HepG2 (cell line): ENCODE results near the gene ZNF620. TPM values are rescaled to one million over a fixed set of nuclear protein-coding genes. Genes with fewer than 3 reads are reported as not detected.

Experiments
- FOSL2 ChIP-seq: sonication (generic); formaldehyde crosslinking; IDR thresholded peaks from 2 replicates; pipeline ENCODE4 v1.4.0; 2020; ENCODE audit warnings: missing genetic modification reagents
- FOXK2 ChIP-seq: fragments of 450-650 bp; IDR thresholded peaks from 2 replicates; pipeline ENCODE4 v1.6.1; 2016
- GFI1 ChIP-seq: sonication (generic); formaldehyde crosslinking; IDR thresholded peaks from 2 replicates; pipeline ENCODE4 v1.5.0; 2020; ENCODE audit warnings: missing genetic modification reagents, mild to moderate bottlenecking, borderline replicate concordance
- HDAC2 ChIP-seq: sonication (generic); formaldehyde crosslinking; IDR thresholded peaks from 2 replicates; pipeline ENCODE4 v1.4.0; 2020; ENCODE audit warnings: missing genetic modification reagents
- HNRNPK ChIP-seq: fragments of 200-400 bp; formaldehyde crosslinking; IDR thresholded peaks from 2 replicates; pipeline ENCODE4 v1.6.1; 2018; ENCODE audit warnings: low read length, low read depth, moderate library complexity, mild to moderate bottlenecking; ENCODE audit not compliant: poor library complexity, severe bottlenecking
- JARID2 ChIP-seq: sonication (generic); formaldehyde crosslinking; IDR thresholded peaks from 2 replicates; pipeline ENCODE4 v1.8.1; 2023; ENCODE audit warnings: missing genetic modification reagents, inconsistent platforms; ENCODE audit not compliant: insufficient replicate concordance
- KLF16 ChIP-seq, 2 experiments: sonication (generic) in 1 of 2; formaldehyde crosslinking in 1 of 2; IDR thresholded peaks; 2 replicates each; pipeline versions ENCODE4 v1.6.1 to v1.8.0; 2016 to 2023; ENCODE audit warnings: missing genetic modification reagents in 2 of 2, missing compliant biosample characterization in 1 of 2
- MATR3 ChIP-seq: sonication (generic); formaldehyde crosslinking; IDR thresholded peaks from 2 replicates; pipeline ENCODE4 v1.4.0; 2020; ENCODE audit warnings: missing genetic modification reagents
- RARA ChIP-seq: IDR thresholded peaks from 2 replicates; pipeline ENCODE4 v1.6.1; 2016; ENCODE audit warnings: missing genetic modification reagents, missing compliant biosample characterization
- SAP130 ChIP-seq: IDR thresholded peaks from 2 replicates; pipeline ENCODE4 v1.6.1; 2016; ENCODE audit warnings: low read depth
- SIN3A ChIP-seq: IDR thresholded peaks from 2 replicates; pipeline ENCODE4 v1.6.1; 2011; ENCODE audit warnings: low read depth, mild to moderate bottlenecking, control low read depth, low read length, borderline replicate concordance
- SMARCE1 ChIP-seq: fragments of 450-650 bp; IDR thresholded peaks from 2 replicates; pipeline ENCODE4 v1.6.1; 2017; ENCODE audit warnings: borderline replicate concordance
- SP140L ChIP-seq: sonication (generic); formaldehyde crosslinking; IDR thresholded peaks from 2 replicates; pipeline ENCODE4 v1.4.0; 2020; ENCODE audit warnings: missing genetic modification reagents, borderline replicate concordance
- SPEN ChIP-seq: sonication (generic); formaldehyde crosslinking; IDR thresholded peaks from 2 replicates; pipeline ENCODE4 v1.5.1; 2020; ENCODE audit warnings: low read depth, mild to moderate bottlenecking, missing genetic modification reagents
- ZBTB20 ChIP-seq: sonication (generic); formaldehyde crosslinking; IDR thresholded peaks from 2 replicates; pipeline ENCODE4 v1.8.1; 2023; ENCODE audit warnings: missing genetic modification reagents, low read depth, mild to moderate bottlenecking, borderline replicate concordance
- ZNF34 ChIP-seq: sonication (generic); formaldehyde crosslinking; IDR thresholded peaks from 2 replicates; pipeline ENCODE4 v1.4.0; 2020; ENCODE audit warnings: mild to moderate bottlenecking, missing genetic modification reagents, borderline replicate concordance
- ZNF484 ChIP-seq: sonication (generic); formaldehyde crosslinking; IDR thresholded peaks from 2 replicates; pipeline ENCODE4 v1.5.1; 2020; ENCODE audit warnings: mild to moderate bottlenecking, low read depth, missing genetic modification reagents, borderline replicate concordance
- polyA plus RNA-seq, 8 experiments: library from polyadenylated mRNA; depleted of rRNA in 3 of 8; stranded (reverse) in 7 of 8; unstranded in 1 of 8; fragments of >200 nt; fragmentation: Illumina TruSeq in 4 of 8; extraction: Trizol in 4 of 8; gene quantifications; 2 replicates each; pipeline versions ENCODE4 v1.2.1 to v1.2.3, GENCODE V29; 2011 to 2016; ENCODE audit warnings: low read depth in 4 of 8, missing spikeins in 1 of 8, mixed read lengths in 1 of 8; ENCODE audit not compliant: insufficient read depth in 1 of 8
- total RNA-seq, 5 experiments: library from RNA; depleted of rRNA; stranded (reverse); fragments of >200 nt; fragmentation: Illumina TruSeq; extraction: Trizol; gene quantifications; 2 replicates each; pipeline ENCODE4 v1.2.3, GENCODE V29; 2016; ENCODE audit warnings: low read depth in 1 of 5
- TF ChIP-seq, protein P1 (sequence below): IDR thresholded peaks from 2 replicates; pipeline ENCODE4 v1.4.0; 2020; ENCODE audit warnings: mild to moderate bottlenecking, missing genetic modification reagents
- TF ChIP-seq, protein P2 (sequence below): sonication (generic); formaldehyde crosslinking; IDR thresholded peaks from 2 replicates; pipeline ENCODE4 v1.4.0; 2020; ENCODE audit warnings: missing genetic modification reagents
- TF ChIP-seq, protein P3 (sequence below): sonication (generic); formaldehyde crosslinking; IDR thresholded peaks from 2 replicates; pipeline ENCODE4 v1.4.0; 2020; ENCODE audit warnings: mild to moderate bottlenecking, missing genetic modification reagents
- TF ChIP-seq, protein P4 (sequence below): IDR thresholded peaks from 2 replicates; pipeline ENCODE4 v1.6.1; 2016; ENCODE audit warnings: mild to moderate bottlenecking, missing biosample characterization, missing genetic modification reagents

ZNF620 gene
- total and polyA plus RNA-seq, 2 of the 13 experiments (the other 11 are each of a cell fraction or from before 2014, with no cell fraction given), result 2.3 to 12.2 TPM

DNA sequence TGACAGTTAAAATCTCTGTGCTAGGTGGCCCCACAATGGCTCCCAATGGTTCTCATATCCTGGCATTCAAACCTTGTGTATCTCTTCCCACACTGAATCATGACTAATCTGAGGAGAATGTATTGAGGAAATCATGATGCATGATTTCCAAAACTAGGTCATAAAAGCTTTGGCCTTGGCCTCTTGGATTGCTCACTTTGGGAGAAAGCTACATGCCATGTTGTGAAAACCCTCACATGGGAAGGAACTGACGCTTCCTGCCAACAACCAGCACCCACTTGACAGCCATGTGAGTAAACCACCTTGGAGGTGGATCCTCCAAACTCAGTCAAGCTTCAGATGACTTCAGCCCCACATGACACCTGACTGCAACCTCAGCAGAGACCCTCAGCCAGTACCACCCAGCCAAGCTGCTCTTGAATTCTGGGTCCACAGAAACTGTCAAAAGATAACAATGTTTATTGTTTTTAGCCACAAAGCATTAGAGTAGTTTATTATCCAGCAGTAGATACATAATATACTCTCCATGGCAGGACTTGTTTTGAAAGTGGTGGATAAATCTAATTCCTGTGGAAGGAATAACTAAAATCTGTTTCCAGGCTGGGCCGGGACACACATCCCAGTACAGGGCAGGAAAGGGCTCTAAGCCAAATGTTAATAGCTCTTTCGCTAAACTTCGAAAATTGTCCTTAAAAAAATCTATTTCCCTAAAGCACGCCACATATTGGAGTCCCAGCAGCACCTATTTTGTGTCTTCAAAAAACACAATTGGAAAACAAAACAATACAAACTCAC lies 1.0 kb upstream of the ZNF620 start (continued):
- TF ChIP-seq ZNF34 (CRISPR knock-in tag), result 0 out of 2 replicates have a peak, but pooled peaks have one; percentile 10
- TF ChIP-seq SIN3A, result no peak
- TF ChIP-seq, protein P1, sequence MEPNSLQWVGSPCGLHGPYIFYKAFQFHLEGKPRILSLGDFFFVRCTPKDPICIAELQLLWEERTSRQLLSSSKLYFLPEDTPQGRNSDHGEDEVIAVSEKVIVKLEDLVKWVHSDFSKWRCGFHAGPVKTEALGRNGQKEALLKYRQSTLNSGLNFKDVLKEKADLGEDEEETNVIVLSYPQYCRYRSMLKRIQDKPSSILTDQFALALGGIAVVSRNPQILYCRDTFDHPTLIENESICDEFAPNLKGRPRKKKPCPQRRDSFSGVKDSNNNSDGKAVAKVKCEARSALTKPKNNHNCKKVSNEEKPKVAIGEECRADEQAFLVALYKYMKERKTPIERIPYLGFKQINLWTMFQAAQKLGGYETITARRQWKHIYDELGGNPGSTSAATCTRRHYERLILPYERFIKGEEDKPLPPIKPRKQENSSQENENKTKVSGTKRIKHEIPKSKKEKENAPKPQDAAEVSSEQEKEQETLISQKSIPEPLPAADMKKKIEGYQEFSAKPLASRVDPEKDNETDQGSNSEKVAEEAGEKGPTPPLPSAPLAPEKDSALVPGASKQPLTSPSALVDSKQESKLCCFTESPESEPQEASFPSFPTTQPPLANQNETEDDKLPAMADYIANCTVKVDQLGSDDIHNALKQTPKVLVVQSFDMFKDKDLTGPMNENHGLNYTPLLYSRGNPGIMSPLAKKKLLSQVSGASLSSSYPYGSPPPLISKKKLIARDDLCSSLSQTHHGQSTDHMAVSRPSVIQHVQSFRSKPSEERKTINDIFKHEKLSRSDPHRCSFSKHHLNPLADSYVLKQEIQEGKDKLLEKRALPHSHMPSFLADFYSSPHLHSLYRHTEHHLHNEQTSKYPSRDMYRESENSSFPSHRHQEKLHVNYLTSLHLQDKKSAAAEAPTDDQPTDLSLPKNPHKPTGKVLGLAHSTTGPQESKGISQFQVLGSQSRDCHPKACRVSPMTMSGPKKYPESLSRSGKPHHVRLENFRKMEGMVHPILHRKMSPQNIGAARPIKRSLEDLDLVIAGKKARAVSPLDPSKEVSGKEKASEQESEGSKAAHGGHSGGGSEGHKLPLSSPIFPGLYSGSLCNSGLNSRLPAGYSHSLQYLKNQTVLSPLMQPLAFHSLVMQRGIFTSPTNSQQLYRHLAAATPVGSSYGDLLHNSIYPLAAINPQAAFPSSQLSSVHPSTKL (CRISPR knock-in tag), result 0 out of 2 replicates have a peak, but pooled peaks have one; percentile 23
- TF ChIP-seq FOXK2, result no peak
- TF ChIP-seq SP140L, result no peak
- TF ChIP-seq SMARCE1, result no peak
- TF ChIP-seq, protein P2, sequence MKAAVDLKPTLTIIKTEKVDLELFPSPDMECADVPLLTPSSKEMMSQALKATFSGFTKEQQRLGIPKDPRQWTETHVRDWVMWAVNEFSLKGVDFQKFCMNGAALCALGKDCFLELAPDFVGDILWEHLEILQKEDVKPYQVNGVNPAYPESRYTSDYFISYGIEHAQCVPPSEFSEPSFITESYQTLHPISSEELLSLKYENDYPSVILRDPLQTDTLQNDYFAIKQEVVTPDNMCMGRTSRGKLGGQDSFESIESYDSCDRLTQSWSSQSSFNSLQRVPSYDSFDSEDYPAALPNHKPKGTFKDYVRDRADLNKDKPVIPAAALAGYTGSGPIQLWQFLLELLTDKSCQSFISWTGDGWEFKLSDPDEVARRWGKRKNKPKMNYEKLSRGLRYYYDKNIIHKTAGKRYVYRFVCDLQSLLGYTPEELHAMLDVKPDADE (CRISPR knock-in tag), result no peak
- TF ChIP-seq SPEN (CRISPR knock-in tag), result no peak
- TF ChIP-seq JARID2 (CRISPR knock-in tag), result no peak
- TF ChIP-seq GFI1 (CRISPR knock-in tag), result no peak
- TF ChIP-seq SAP130 (CRISPR knock-in tag), result peak; percentile 48; the same call in 1 of the 2 replicates
- no peak for TF ChIP-seq ZNF484 (CRISPR knock-in tag)
- TF ChIP-seq, protein P3, sequence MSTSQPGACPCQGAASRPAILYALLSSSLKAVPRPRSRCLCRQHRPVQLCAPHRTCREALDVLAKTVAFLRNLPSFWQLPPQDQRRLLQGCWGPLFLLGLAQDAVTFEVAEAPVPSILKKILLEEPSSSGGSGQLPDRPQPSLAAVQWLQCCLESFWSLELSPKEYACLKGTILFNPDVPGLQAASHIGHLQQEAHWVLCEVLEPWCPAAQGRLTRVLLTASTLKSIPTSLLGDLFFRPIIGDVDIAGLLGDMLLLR (CRISPR knock-in tag), result no peak
- TF ChIP-seq, protein P4, sequence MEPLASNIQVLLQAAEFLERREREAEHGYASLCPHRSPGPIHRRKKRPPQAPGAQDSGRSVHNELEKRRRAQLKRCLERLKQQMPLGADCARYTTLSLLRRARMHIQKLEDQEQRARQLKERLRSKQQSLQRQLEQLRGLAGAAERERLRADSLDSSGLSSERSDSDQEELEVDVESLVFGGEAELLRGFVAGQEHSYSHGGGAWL (CRISPR knock-in tag), result no peak
- no peak for TF ChIP-seq HNRNPK
- TF ChIP-seq ZBTB20 (CRISPR knock-in tag), result no peak
- 0 out of 2 replicates have a peak, but pooled peaks have one; percentile 25 for TF ChIP-seq RARA (CRISPR knock-in tag)
- TF ChIP-seq HDAC2 (CRISPR knock-in tag), result no peak
- no peak for TF ChIP-seq KLF16 (CRISPR knock-in tag; IDR thresholded peaks at IDR 0.05)
- no peak for TF ChIP-seq MATR3 (CRISPR knock-in tag)
- TF ChIP-seq FOSL2 (CRISPR knock-in tag), result peak; percentile 80
